ENCODE results near the gene HOXB2.

Gene HOXB2

DNA sequence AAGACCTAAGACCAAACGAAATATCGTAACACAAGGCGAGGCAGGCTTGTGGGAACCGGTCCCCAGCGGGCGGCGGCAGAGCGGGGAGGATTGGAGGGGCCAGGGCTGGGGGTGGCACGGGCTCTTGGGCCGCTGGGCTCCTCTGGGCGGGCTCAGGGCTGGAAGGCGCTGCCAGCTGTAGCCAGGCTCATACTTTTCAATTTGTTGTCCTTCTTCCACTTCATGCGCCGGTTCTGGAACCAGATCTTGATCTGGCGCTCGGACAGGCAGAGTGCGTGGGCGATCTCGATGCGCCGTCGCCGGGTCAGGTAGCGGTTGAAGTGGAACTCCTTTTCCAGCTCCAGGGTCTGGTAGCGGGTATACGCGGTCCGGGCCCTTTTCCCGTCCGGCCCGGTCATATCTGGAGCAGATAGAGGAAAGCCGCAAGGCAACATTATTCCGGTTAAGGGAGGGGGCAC is 47.2 kb upstream of the HOXB2 start:
- Histone ChIP-seq H2AK5ac (ENCODE audit: low read depth, low read length) (no peak overlapping the region), H3K4me3 (ENCODE audit: low read length in 2 of 2) (no peak overlapping the region), H3K14ac (ENCODE audit: low read length) (no peak overlapping the region), H4K91ac (ENCODE audit: low read depth, low read length, poor library complexity) (no peak overlapping the region), H3K79me1 (ENCODE audit: low read depth, low read length) (no peaks in the 10 kb centered on the region), H2BK5ac (ENCODE audit: low read length) (no peak overlapping the region), H3K18ac (ENCODE audit: low read length) (no peak overlapping the region), H3K9ac (ENCODE audit: low read depth, low read length, poor library complexity) (no peak overlapping the region), H2BK15ac (ENCODE audit: low read length) (no peak overlapping the region), H2BK12ac (ENCODE audit: low read length) (no peak overlapping the region), H2AFZ (ENCODE audit: low read length) (no peak overlapping the region), H3K27ac (replicated peaks; ENCODE audit: low read length) (no peak overlapping the region), H3K36me3 (replicated peaks in 1 of 2; ENCODE audit: control insufficient read depth in 2 of 2, insufficient read depth in 2 of 2, low read length in 2 of 2) (no peaks in the 10 kb centered on the region), H3K4ac (ENCODE audit: low read length) (no peak overlapping the region), H4K8ac (ENCODE audit: low read depth, low read length) (no peak overlapping the region), H3K4me2 (ENCODE audit: insufficient read depth, low read length, poor library complexity, severe bottlenecking) (no peak overlapping the region), H2BK120ac (ENCODE audit: low read depth, low read length) (no peak overlapping the region), H3K27me3 (ENCODE audit: control insufficient read depth in 3 of 3, insufficient read depth in 3 of 3, low read depth in 1 of 3, low read length in 3 of 3) (peaks cover 62 to 100% (median 100%) of the 10 kb centered on the region in 3 experiments), H3K4me1 (ENCODE audit: control insufficient read depth in 2 of 2, insufficient read depth in 1 of 2, low read depth in 1 of 2, low read length in 2 of 2) (no peaks in the 10 kb centered on the region), H3K9me3 (replicated peaks in 1 of 2; ENCODE audit: control insufficient read depth in 2 of 2, insufficient read depth in 1 of 2, low read depth in 1 of 2, low read length in 2 of 2) (peaks cover 0 to 3% of the 10 kb centered on the region in 2 donors), H3K23ac (ENCODE audit: low read depth, low read length, poor library complexity) (no peak overlapping the region)
- WGBS, 2 donors (ENCODE audit: extremely low coverage in 2 of 2, insufficient read length in 2 of 2, insufficient replicate concordance in 1 of 2) = no CpG with 5 or more reads among the region's 33 CpGs
- DNase-seq (ENCODE audit: low spot score) = no peak

DNA sequence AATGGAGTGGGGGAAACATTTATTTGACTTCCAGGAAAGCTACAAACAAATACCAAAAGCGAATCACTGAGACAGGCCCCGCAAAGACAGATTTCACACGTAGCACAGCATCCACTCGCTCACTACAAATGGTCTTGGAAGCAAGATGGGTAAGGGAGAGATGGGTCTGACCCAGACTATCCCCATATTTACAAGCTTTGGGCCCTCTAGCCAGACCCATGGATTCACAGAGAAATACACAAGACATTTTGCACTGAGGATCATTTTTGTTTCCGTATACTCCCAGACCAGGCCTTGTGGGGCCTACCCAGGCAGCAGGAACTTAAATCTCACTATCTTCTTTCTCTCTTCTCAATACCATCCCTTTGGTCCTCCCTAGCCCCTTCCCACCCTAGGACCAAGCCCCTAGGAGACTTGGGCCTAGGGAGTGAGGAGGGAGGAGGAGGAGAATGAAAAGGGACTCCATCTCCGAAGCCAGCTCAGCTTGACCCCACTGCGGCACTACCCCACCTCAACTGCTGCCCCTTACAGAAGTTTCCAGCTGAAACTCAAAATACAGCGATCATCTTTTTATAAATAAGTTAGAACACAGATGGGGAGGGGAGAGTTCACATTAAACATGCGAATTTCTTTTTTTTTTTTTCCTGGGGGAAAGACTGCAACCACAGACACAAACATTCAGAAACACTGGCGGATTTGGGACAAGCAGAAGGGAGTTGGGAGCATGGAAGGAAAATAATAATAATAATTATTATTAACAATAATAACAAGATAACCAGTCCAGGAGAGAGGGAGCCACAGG is 46.5 kb upstream of the HOXB2 start:
- Histone ChIP-seq H3K27ac (replicated peaks; ENCODE audit: low read length) (no peak overlapping the region), H3K9ac (ENCODE audit: low read depth, low read length, poor library complexity) (no peak overlapping the region), H3K4me1 (ENCODE audit: control insufficient read depth in 2 of 2, insufficient read depth in 1 of 2, low read depth in 1 of 2, low read length in 2 of 2) (no peaks in the 10 kb centered on the region), H2BK5ac (ENCODE audit: low read length) (no peak overlapping the region), H3K23ac (ENCODE audit: low read depth, low read length, poor library complexity) (no peak overlapping the region), H2BK15ac (ENCODE audit: low read length) (no peak overlapping the region), H3K18ac (ENCODE audit: low read length) (no peak overlapping the region), H3K4ac (ENCODE audit: low read length) (no peak overlapping the region), H3K27me3 (ENCODE audit: control insufficient read depth in 3 of 3, insufficient read depth in 3 of 3, low read depth in 1 of 3, low read length in 3 of 3) (peaks cover 59 to 100% (median 100%) of the 10 kb centered on the region in 3 experiments), H2BK12ac (ENCODE audit: low read length) (no peak overlapping the region), H4K91ac (ENCODE audit: low read depth, low read length, poor library complexity) (no peak overlapping the region), H2BK120ac (ENCODE audit: low read depth, low read length) (no peak overlapping the region), H3K79me1 (ENCODE audit: low read depth, low read length) (no peaks in the 10 kb centered on the region), H2AFZ (ENCODE audit: low read length) (no peak overlapping the region), H3K4me2 (ENCODE audit: insufficient read depth, low read length, poor library complexity, severe bottlenecking) (no peak overlapping the region), H3K4me3 (ENCODE audit: low read length in 2 of 2) (no peak overlapping the region), H3K14ac (ENCODE audit: low read length) (no peak overlapping the region), H3K9me3 (replicated peaks in 1 of 2; ENCODE audit: control insufficient read depth in 2 of 2, insufficient read depth in 1 of 2, low read depth in 1 of 2, low read length in 2 of 2) (peaks cover 0 to 1% of the 10 kb centered on the region in 2 donors), H4K8ac (ENCODE audit: low read depth, low read length) (no peak overlapping the region), H2AK5ac (ENCODE audit: low read depth, low read length) (no peak overlapping the region), H3K36me3 (replicated peaks in 1 of 2; ENCODE audit: control insufficient read depth in 2 of 2, insufficient read depth in 2 of 2, low read length in 2 of 2) (no peaks in the 10 kb centered on the region)
- no peak for DNase-seq (ENCODE audit: low spot score)
- WGBS, 2 donors (ENCODE audit: extremely low coverage in 2 of 2, insufficient read length in 2 of 2, insufficient replicate concordance in 1 of 2) = no CpG with 5 or more reads among the region's 10 CpGs

DNA sequence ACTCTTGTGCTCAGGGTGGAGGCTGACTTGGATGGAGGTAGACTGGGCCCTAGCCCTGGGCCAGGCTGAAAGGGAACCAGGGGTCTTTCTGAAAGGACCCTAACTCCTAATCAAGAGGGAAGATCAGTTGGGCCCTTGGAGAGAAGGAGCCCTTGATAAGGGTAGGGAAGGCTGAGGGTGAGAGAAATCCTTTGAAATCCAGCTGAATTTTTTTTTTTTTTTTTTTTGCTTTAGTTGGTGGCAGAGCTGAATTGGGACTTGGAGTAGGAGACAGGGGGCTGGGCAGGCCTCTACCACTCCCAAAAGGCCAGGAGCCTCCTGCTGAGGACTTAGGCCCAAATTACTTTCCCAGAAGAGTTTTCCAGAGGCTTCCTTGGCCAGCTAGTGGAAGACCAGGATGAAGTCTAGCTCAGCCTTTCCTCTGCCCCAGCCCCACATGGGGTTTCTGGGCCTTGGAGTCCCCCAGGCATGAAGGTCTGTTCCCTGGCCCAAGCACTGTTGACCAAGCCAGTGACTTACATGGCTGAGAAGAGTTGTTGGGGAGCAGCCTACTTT is 45.8 kb upstream of the HOXB2 start:
- Histone ChIP-seq H4K8ac (ENCODE audit: low read depth, low read length) (no peak overlapping the region), H3K4ac (ENCODE audit: low read length) (no peak overlapping the region), H2AFZ (ENCODE audit: low read length) (no peak overlapping the region), H3K27ac (replicated peaks; ENCODE audit: low read length) (no peak overlapping the region), H3K4me3 (ENCODE audit: low read length in 2 of 2) (no peak overlapping the region), H3K9ac (ENCODE audit: low read depth, low read length, poor library complexity) (no peak overlapping the region), H3K4me2 (ENCODE audit: insufficient read depth, low read length, poor library complexity, severe bottlenecking) (no peak overlapping the region), H3K18ac (ENCODE audit: low read length) (no peak overlapping the region), H2BK12ac (ENCODE audit: low read length) (no peak overlapping the region), H3K27me3 (ENCODE audit: control insufficient read depth in 3 of 3, insufficient read depth in 3 of 3, low read depth in 1 of 3, low read length in 3 of 3) (peaks cover 58 to 100% (median 100%) of the 10 kb centered on the region in 3 experiments), H3K9me3 (replicated peaks in 1 of 2; ENCODE audit: control insufficient read depth in 2 of 2, insufficient read depth in 1 of 2, low read depth in 1 of 2, low read length in 2 of 2) (peaks cover 0 to 1% of the 10 kb centered on the region in 2 donors), H3K79me1 (ENCODE audit: low read depth, low read length) (no peaks in the 10 kb centered on the region), H3K36me3 (replicated peaks in 1 of 2; ENCODE audit: control insufficient read depth in 2 of 2, insufficient read depth in 2 of 2, low read length in 2 of 2) (no peaks in the 10 kb centered on the region), H3K23ac (ENCODE audit: low read depth, low read length, poor library complexity) (no peak overlapping the region), H2BK120ac (ENCODE audit: low read depth, low read length) (no peak overlapping the region), H2BK5ac (ENCODE audit: low read length) (no peak overlapping the region), H3K14ac (ENCODE audit: low read length) (no peak overlapping the region), H2AK5ac (ENCODE audit: low read depth, low read length) (no peak overlapping the region), H4K91ac (ENCODE audit: low read depth, low read length, poor library complexity) (no peak overlapping the region), H2BK15ac (ENCODE audit: low read length) (no peak overlapping the region), H3K4me1 (ENCODE audit: control insufficient read depth in 2 of 2, insufficient read depth in 1 of 2, low read depth in 1 of 2, low read length in 2 of 2) (no peaks in the 10 kb centered on the region)
- DNase-seq (ENCODE audit: low spot score) = no peak

DNA sequence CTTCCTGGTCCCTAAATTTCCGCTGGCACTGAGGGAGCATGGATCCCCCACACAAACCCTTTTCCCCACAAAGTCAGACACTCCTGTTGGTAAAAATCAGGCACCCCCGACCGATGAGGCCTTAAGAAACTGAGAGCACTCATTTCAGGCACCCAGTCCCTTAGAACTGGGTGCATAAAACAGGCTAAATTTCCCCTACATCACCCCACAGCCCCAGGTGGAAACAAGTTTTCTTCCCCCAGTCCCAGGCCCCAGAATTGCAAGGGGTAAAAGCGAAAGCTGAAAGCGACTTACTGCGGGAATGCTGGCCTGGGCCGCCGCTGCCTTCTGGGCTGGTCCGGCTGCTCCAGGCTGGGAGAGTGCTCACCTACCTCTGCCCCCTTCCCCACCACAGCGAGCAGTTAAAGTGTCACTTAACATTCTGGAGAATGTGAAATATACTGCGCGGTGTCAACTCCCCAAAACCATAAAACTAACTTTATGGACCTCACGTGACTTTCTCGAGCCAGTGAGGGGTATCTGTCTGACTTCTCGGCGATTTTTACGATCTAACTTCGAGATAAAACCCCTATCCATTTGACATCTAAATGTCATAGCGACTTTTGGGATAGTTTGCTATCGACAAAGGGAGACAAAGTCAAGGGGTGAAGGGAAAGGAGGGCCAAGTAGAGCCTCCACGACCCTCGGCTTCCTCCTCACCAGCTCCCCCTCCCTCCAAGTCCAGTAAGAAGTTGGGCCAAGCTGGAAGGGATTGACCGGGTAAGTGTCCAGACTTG is 45.1 kb upstream of the HOXB2 start, which contains the start of gene HOXB3:
Gene HOXB3, minus strand, starts transcription at position 411 of the 776 bp plus-strand sequence. CDS start 37,767 bp downstream, outside the sequence.
- Histone ChIP-seq H4K8ac (ENCODE audit: low read depth, low read length) (no peak within 1 kb of the TSS), H2AK5ac (ENCODE audit: low read depth, low read length) (no peak within 1 kb of the TSS), H3K4ac (ENCODE audit: low read length) (no peak within 1 kb of the TSS), H2BK15ac (ENCODE audit: low read length) (no peak within 1 kb of the TSS), H4K91ac (ENCODE audit: low read depth, low read length, poor library complexity) (no peak within 1 kb of the TSS), H3K4me3 (ENCODE audit: low read length in 2 of 2) (no peak within 1 kb of the TSS), H3K14ac (ENCODE audit: low read length) (no peak within 1 kb of the TSS), H2AFZ (ENCODE audit: low read length) (no peak within 1 kb of the TSS), H3K9ac (ENCODE audit: low read depth, low read length, poor library complexity) (no peak within 1 kb of the TSS), H3K9me3 (replicated peaks in 1 of 2; ENCODE audit: control insufficient read depth in 2 of 2, insufficient read depth in 1 of 2, low read depth in 1 of 2, low read length in 2 of 2) (peaks cover 0 to 1% of the 10 kb centered on the region in 2 donors), H2BK5ac (ENCODE audit: low read length) (no peak within 1 kb of the TSS), H3K79me1 (ENCODE audit: low read depth, low read length) (no peaks in the 10 kb centered on the region), H3K27me3 (ENCODE audit: control insufficient read depth in 3 of 3, insufficient read depth in 3 of 3, low read depth in 1 of 3, low read length in 3 of 3) (peaks cover 58 to 100% (median 100%) of the 10 kb centered on the region in 3 experiments), H3K4me1 (ENCODE audit: control insufficient read depth in 2 of 2, insufficient read depth in 1 of 2, low read depth in 1 of 2, low read length in 2 of 2) (no peaks in the 10 kb centered on the region), H3K36me3 (replicated peaks in 1 of 2; ENCODE audit: control insufficient read depth in 2 of 2, insufficient read depth in 2 of 2, low read length in 2 of 2) (no peaks in the 10 kb centered on the region), H3K23ac (ENCODE audit: low read depth, low read length, poor library complexity) (no peak within 1 kb of the TSS), H3K4me2 (ENCODE audit: insufficient read depth, low read length, poor library complexity, severe bottlenecking) (no peak within 1 kb of the TSS), H3K18ac (ENCODE audit: low read length) (no peak within 1 kb of the TSS), H3K27ac (replicated peaks; ENCODE audit: low read length) (no peak within 1 kb of the TSS), H2BK120ac (ENCODE audit: low read depth, low read length) (no peak within 1 kb of the TSS), H2BK12ac (ENCODE audit: low read length) (no peak within 1 kb of the TSS)
- DNase-seq (ENCODE audit: low spot score) = no peak
- no CpG with 5 or more reads among the region's 23 CpGs for whole genome bisulfite sequencing, 2 donors (ENCODE audit: extremely low coverage in 2 of 2, insufficient read length in 2 of 2, insufficient replicate concordance in 1 of 2)

All from neuronal stem cell (in vitro differentiated cells).